WERI-Rb-1 (cell line): ENCODE results near the gene FABP1.

Experiments
- DNase-seq: peaks from one replicate; pipeline ENCODE4 v3.0.0-alpha.2; 2020
- H3K27ac ChIP-seq: fragments of 250-450 bp; sonication (Bioruptor Pico); 2 replicates; pipeline ENCODE4 v1.5.1; 2020; ENCODE audit warnings: mild to moderate bottlenecking, moderate library complexity
- H3K27me3 ChIP-seq: fragments of 250-450 bp; sonication (Bioruptor Pico); 2 replicates; pipeline ENCODE4 v1.5.1; 2021; ENCODE audit warnings: mild to moderate bottlenecking, low read depth, moderate library complexity; ENCODE audit not compliant: insufficient read depth, severe bottlenecking
- H3K36me3 ChIP-seq: fragments of 250-450 bp; sonication (Bioruptor Pico); 2 replicates; pipeline ENCODE4 v1.5.1; 2020; ENCODE audit warnings: mild to moderate bottlenecking, moderate library complexity
- H3K4me3 ChIP-seq: 2 replicates; pipeline ENCODE4 v1.5.1; 2011; ENCODE audit warnings: low read depth, mild to moderate bottlenecking, control low read depth, low read length
- H3K9me3 ChIP-seq: fragments of 250-450 bp; sonication (Bioruptor Pico); 2 replicates; pipeline ENCODE4 v1.5.1; 2021; ENCODE audit warnings: mild to moderate bottlenecking, moderate library complexity; ENCODE audit not compliant: severe bottlenecking
- TF ChIP-seq, protein P1 (sequence below): IDR thresholded peaks from 2 replicates; pipeline ENCODE4 v1.5.1; 2011; ENCODE audit warnings: low read depth, mild to moderate bottlenecking, control low read depth, inconsistent platforms, low read length

FABP1 gene

DNA sequence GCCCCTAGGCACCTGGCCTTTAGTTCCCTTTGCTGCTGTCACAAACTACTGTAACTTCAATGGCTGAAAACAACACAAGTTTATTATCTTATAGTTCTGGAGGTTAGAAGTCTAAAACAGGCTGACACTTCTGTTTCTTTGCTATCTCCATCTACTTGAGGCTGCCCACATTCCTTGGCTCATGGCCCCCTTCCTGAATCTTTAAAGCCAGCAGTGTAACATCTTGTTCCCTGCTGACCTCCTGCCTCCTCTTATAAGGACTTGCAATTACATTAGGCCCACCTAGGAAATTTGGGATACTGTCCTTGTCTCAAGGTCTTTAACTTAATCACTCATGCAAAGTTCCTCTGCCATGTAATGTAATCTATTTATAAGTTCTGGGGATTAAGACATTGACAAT lies 53.7 kb downstream of the FABP1 start:
- H3K9me3 ChIP-seq: no peaks in the 10 kb centered on the region
- no peaks in the 10 kb centered on the region for H3K36me3 ChIP-seq
- peaks cover 29% of the 10 kb centered on the region for H3K27me3 ChIP-seq
- H3K4me3 ChIP-seq: no peak overlapping the region
- no peak for DNase-seq
- no peak overlapping the region for H3K27ac ChIP-seq
- TF ChIP-seq, protein P1, sequence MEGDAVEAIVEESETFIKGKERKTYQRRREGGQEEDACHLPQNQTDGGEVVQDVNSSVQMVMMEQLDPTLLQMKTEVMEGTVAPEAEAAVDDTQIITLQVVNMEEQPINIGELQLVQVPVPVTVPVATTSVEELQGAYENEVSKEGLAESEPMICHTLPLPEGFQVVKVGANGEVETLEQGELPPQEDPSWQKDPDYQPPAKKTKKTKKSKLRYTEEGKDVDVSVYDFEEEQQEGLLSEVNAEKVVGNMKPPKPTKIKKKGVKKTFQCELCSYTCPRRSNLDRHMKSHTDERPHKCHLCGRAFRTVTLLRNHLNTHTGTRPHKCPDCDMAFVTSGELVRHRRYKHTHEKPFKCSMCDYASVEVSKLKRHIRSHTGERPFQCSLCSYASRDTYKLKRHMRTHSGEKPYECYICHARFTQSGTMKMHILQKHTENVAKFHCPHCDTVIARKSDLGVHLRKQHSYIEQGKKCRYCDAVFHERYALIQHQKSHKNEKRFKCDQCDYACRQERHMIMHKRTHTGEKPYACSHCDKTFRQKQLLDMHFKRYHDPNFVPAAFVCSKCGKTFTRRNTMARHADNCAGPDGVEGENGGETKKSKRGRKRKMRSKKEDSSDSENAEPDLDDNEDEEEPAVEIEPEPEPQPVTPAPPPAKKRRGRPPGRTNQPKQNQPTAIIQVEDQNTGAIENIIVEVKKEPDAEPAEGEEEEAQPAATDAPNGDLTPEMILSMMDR: no peak
